ENCODE data around the gene GRAP. TPM values are rescaled to one million over a fixed set of nuclear protein-coding genes. Genes with fewer than 3 reads are reported as not detected.

The GRAP gene
- total and polyA plus RNA-seq, 2 donors (not counting 3 experiments of a cell fraction or from before 2014, with no cell fraction given): 32.1 to 43.6 TPM

DNA sequence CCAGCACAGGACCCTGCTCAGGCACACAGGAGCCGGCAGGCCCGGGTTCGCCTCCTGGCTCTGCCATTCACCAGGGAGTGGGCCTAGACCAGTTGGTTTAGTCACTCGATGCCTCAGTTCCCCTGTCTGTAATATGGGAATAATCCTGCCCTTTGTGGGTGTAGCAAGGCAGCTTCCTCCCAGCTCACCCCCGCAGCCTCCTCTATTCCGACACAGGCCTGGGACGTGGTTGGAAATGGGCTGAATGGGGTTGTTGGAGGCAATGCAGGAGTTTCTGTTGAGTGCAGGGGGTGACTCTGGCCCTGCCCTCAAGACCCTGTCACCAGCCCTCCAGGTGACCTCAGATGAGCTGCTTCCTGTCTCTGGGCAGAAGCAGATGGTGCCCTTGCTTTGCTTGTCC, 75.0 kb downstream of the GRAP start:
- no peak for DNase-seq (ENCODE audit: low read depth, low spot score)
- no peak for FAIRE-seq
- intact Hi-C loops (cut with micrococcal nuclease): no loop called here
- Histone ChIP-seq H2AFZ (ENCODE audit: low read depth, low read length) (no peak overlapping the region), H3K4me3 (replicated peaks in 1 of 3; ENCODE audit: insufficient read depth in 1 of 3, low read depth in 1 of 3, low read length in 3 of 3) (no peak overlapping the region), H3K36me3 (ENCODE audit: control insufficient read depth in 2 of 2, extremely low read depth in 1 of 2, insufficient read depth in 2 of 2, low read length in 2 of 2) (peaks cover 0 to 7% of the 10 kb centered on the region in 2 experiments), H3K4me2 (ENCODE audit: insufficient read depth, low read length) (no peak overlapping the region), H4K20me1 (replicated peaks; ENCODE audit: control insufficient read depth, extremely low read depth, insufficient read depth, low read length) (no peaks in the 10 kb centered on the region), H3K27ac (ENCODE audit: insufficient read depth, low read depth, low read length) (no peak overlapping the region), H3K4me1 (ENCODE audit: control insufficient read depth, extremely low read depth, insufficient read depth, low read length) (peaks cover 31% of the 10 kb centered on the region), H3K9ac (replicated peaks; ENCODE audit: extremely low read depth, insufficient read depth, low read length) (no peak overlapping the region), H3K9me3 (replicated peaks; ENCODE audit: control insufficient read depth, insufficient read depth, low read length) (no peaks in the 10 kb centered on the region), H3K9me1 (replicated peaks; ENCODE audit: control insufficient read depth, extremely low read depth, insufficient read depth, low read length) (no peaks in the 10 kb centered on the region), H3K79me2 (ENCODE audit: control insufficient read depth, insufficient read depth, low read length) (no peaks in the 10 kb centered on the region), H3K27me3 (ENCODE audit: control insufficient read depth in 2 of 2, insufficient read depth in 2 of 2, low read length in 2 of 2) (no peaks in the 10 kb centered on the region)
- ChIA-PET POLR2A (no interaction called here), CTCF (interaction anchor here (1.0 to 1.4 kb wide), 2 partner anchors 11 to 26 kb away, joined by 4 to 8 read pairs; no protein-coding TSS in a partner anchor)
- no TSS peak for BruUV-seq (replicated peaks)
- TF ChIP-seq EZH2 (IDR thresholded peaks at IDR 0.05; ENCODE audit: borderline replicate concordance, low read depth, low read length, severe bottlenecking) (no peak), MAX (IDR thresholded peaks at IDR 0.05; ENCODE audit: insufficient read depth, insufficient read length) (no peak), POLR2AphosphoS5 (IDR thresholded peaks at IDR 0.05; ENCODE audit: insufficient read depth, low read depth, low read length) (no peak), MYC (IDR thresholded peaks at IDR 0.05; ENCODE audit: low read depth, low read length) (no peak), GATA2 (IDR thresholded peaks at IDR 0.05; ENCODE audit: insufficient read depth, insufficient read length, low read depth, low read length) (no peak), POLR2A (IDR thresholded peaks at IDR 0.05; ENCODE audit: low read depth, low read length) (no peak), JUN (IDR thresholded peaks at IDR 0.05; ENCODE audit: borderline replicate concordance, insufficient read depth, insufficient read length, low read depth) (no peak), FOS (IDR thresholded peaks at IDR 0.05; ENCODE audit: borderline replicate concordance, insufficient read depth, low read length) (no peak)
- TF ChIP-seq, protein P1, sequence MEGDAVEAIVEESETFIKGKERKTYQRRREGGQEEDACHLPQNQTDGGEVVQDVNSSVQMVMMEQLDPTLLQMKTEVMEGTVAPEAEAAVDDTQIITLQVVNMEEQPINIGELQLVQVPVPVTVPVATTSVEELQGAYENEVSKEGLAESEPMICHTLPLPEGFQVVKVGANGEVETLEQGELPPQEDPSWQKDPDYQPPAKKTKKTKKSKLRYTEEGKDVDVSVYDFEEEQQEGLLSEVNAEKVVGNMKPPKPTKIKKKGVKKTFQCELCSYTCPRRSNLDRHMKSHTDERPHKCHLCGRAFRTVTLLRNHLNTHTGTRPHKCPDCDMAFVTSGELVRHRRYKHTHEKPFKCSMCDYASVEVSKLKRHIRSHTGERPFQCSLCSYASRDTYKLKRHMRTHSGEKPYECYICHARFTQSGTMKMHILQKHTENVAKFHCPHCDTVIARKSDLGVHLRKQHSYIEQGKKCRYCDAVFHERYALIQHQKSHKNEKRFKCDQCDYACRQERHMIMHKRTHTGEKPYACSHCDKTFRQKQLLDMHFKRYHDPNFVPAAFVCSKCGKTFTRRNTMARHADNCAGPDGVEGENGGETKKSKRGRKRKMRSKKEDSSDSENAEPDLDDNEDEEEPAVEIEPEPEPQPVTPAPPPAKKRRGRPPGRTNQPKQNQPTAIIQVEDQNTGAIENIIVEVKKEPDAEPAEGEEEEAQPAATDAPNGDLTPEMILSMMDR (IDR thresholded peaks at IDR 0.05; ENCODE audit: extremely low read depth in 1 of 2, insufficient read depth in 1 of 2, low read depth in 1 of 2, low read length in 2 of 2): no peak
- dilution Hi-C loops (cut with MboI; ENCODE audit: extremely low pct_ligation_motif_present, low sequenced_read_pairs): no loop called here

Small RNA genes within 50 kb of the gene (small RNA-seq; reads per million reads assigned to genes)
- not detected for gene AC090286.3 (ENCODE audit: insufficient read depth, insufficient read length, low read depth, low replicate concordance)

Other genes with a start within 250 kb of the GRAP start
- gene PRPSAP2, start 188.8 kb downstream of the GRAP start, total RNA-seq: 34.6 and 38.5 TPM in 2 replicates
- 12.8 and 22.2 TPM in 2 replicates for gene PRPSAP2, start 188.8 kb downstream of the GRAP start, polyA plus RNA-seq
- gene SLC5A10, start 94.8 kb downstream of the GRAP start, total RNA-seq: not detected in 2 replicates
- gene SLC5A10, start 94.8 kb downstream of the GRAP start, polyA plus RNA-seq: not detected in 2 replicates
- 10.9 and 11.1 TPM in 2 replicates for gene FAM83G, start 42.2 kb downstream of the GRAP start, total RNA-seq
- gene FAM83G, start 42.2 kb downstream of the GRAP start, polyA plus RNA-seq: 7.0 and 8.2 TPM in 2 replicates
- gene GRAPL, start 80.6 kb upstream of the GRAP start, total RNA-seq: 52.5 and 55.1 TPM in 2 replicates
- gene GRAPL, start 80.6 kb upstream of the GRAP start, polyA plus RNA-seq: 20.7 and 22.8 TPM in 2 replicates
- gene EPN2, start 190.4 kb upstream of the GRAP start, total RNA-seq: 55.3 and 70.5 TPM in 2 replicates
- gene EPN2, start 190.4 kb upstream of the GRAP start, polyA plus RNA-seq: 39.6 and 40.3 TPM in 2 replicates